ENCODE data around the gene CTNNBIP1.

Gene CTNNBIP1

DNA sequence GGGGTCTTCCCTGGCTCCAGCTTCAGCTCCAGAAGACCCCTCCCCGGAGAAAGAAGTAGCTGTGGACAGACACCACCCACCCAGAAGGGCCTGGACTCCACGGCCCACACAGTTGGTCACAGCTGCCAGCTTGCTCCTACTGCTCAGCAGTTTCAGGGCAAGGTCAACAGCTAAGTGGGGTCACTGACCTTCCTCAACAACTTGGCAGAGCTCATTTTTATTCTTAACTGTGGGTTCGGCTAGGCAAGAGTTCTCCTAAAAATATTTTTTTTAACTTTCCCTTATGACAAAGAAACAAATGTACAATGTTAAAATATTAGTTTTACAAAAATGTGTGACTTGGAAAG lies 41.9 kb downstream of the CTNNBIP1 start:
- no peak for DNase-seq (ENCODE audit: low read depth)
- no peak overlapping the region for H3K4me3 ChIP-seq (ENCODE audit: low read depth, low read length)
- no peak for TF ChIP-seq CTCF (IDR thresholded peaks at IDR 0.05; ENCODE audit: insufficient read depth, low read depth, low read length, missing control alignments)

GRCh38 chr1:9867408-9868243 lies 42.4 kb downstream of the CTNNBIP1 start:
- DNase-seq (ENCODE audit: low read depth) = peak; percentile 87
- H3K4me3 ChIP-seq (ENCODE audit: low read depth, low read length) = no peak overlapping the region
- peak; percentile 97 for TF ChIP-seq CTCF (IDR thresholded peaks at IDR 0.05; ENCODE audit: insufficient read depth, low read depth, low read length, missing control alignments)

GRCh38 chr1:9866836-9867235 lies 43.2 kb downstream of the CTNNBIP1 start:
- no peak for TF ChIP-seq CTCF (IDR thresholded peaks at IDR 0.05; ENCODE audit: insufficient read depth, low read depth, low read length, missing control alignments)
- H3K4me3 ChIP-seq (ENCODE audit: low read depth, low read length) = no peak overlapping the region
- DNase-seq (ENCODE audit: low read depth) = no peak

GRCh38 chr1:9865724-9866123 lies 44.3 kb downstream of the CTNNBIP1 start:
- DNase-seq (ENCODE audit: low read depth) = no peak
- TF ChIP-seq CTCF (IDR thresholded peaks at IDR 0.05; ENCODE audit: insufficient read depth, low read depth, low read length, missing control alignments) = no peak
- H3K4me3 ChIP-seq (ENCODE audit: low read depth, low read length) = no peak overlapping the region

- H3K4me3 ChIP-seq (ENCODE audit: low read depth, low read length) = no peak overlapping the region
- DNase-seq (ENCODE audit: low read depth) = no peak
- TF ChIP-seq CTCF (IDR thresholded peaks at IDR 0.05; ENCODE audit: insufficient read depth, low read depth, low read length, missing control alignments) = no peak
These were observed 46.7 kb downstream of the CTNNBIP1 start for GRCh38 chr1:9863371-9863770.

GRCh38 chr1:9861360-9861759 lies 48.7 kb downstream of the CTNNBIP1 start:
- peak; percentile 27 for DNase-seq (ENCODE audit: low read depth)
- no peak for TF ChIP-seq CTCF (IDR thresholded peaks at IDR 0.05; ENCODE audit: insufficient read depth, low read depth, low read length, missing control alignments)
- H3K4me3 ChIP-seq (ENCODE audit: low read depth, low read length) = no peak overlapping the region

DNA sequence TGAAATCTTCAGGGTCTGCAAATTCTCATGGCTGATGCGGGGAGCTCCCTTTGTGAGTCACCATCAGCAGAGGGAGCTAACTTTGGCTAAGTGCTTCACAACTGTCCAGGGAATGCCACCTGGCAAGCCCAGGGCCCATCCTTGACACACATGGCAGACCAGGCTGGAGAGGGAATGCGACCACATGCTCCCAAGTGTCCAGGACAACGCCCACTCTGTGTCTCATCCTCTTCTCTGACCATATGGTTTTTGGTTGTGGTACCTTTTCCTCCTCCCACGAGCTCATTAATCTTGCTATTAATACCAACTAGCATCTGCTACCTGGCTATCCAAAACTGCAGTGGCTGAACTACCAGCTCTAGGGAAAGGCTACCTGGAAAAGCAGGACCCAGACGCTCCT lies 49.2 kb downstream of the CTNNBIP1 start:
- no peak for DNase-seq (ENCODE audit: low read depth)
- H3K4me3 ChIP-seq (ENCODE audit: low read depth, low read length) = no peak overlapping the region
- TF ChIP-seq CTCF (IDR thresholded peaks at IDR 0.05; ENCODE audit: insufficient read depth, low read depth, low read length, missing control alignments) = no peak
